VCaP (cell line): ENCODE data around the gene GRIP2.

ENCODE experiments used
- H3K27ac ChIP-seq: fragments of 450-650 bp; 2 replicates; pipeline ENCODE4 v1.5.1; 2017
- TF ChIP-seq, protein P1 (sequence below): fragments of 450-650 bp; conservative IDR thresholded peaks from 2 replicates; pipeline ENCODE4 v1.5.1; 2017; ENCODE audit warnings: mild to moderate bottlenecking, moderate library complexity

The GRIP2 gene

GRCh38 chr3:14513566-14514322 lies 26.4 kb downstream of the GRIP2 start:
- TF ChIP-seq, protein P1, sequence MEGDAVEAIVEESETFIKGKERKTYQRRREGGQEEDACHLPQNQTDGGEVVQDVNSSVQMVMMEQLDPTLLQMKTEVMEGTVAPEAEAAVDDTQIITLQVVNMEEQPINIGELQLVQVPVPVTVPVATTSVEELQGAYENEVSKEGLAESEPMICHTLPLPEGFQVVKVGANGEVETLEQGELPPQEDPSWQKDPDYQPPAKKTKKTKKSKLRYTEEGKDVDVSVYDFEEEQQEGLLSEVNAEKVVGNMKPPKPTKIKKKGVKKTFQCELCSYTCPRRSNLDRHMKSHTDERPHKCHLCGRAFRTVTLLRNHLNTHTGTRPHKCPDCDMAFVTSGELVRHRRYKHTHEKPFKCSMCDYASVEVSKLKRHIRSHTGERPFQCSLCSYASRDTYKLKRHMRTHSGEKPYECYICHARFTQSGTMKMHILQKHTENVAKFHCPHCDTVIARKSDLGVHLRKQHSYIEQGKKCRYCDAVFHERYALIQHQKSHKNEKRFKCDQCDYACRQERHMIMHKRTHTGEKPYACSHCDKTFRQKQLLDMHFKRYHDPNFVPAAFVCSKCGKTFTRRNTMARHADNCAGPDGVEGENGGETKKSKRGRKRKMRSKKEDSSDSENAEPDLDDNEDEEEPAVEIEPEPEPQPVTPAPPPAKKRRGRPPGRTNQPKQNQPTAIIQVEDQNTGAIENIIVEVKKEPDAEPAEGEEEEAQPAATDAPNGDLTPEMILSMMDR, result no peak
- no peak overlapping the region for H3K27ac ChIP-seq

GRCh38 chr3:14512942-14513327 lies 27.2 kb downstream of the GRIP2 start:
- TF ChIP-seq, protein P1, result no peak

DNA sequence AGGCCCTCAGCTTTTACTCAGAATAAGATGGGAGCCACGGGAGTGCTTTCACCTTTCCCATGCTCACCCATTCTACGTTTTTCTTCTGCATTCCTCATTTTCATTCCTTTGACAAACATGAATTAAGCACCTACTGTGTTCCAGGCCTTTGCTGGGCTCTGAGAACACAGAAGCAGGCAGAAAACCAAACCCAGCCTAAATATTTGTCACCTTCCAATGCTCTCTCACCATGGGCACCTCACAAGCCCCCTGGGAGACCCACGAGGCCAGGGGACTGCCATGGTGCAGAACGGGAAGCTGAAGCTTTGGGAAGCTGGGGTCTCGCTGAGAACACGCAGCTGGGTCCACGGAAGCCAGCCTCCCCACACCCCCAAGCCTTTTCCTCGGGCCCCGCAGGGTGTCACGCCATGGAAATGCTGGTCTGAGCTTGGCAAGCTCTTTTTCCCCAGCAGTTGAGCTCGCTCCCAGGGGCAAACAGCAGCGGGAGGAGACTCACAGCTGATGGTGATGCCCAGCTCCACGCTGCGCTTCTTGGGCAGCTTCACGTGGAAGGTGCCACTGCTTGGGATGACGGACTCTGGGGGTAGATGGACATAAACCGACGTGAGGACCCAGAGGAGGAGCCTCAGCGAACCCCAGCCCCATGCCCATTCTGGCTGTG lies 27.7 kb downstream of the GRIP2 start:
- TF ChIP-seq, protein P1, result no peak
- no peak overlapping the region for H3K27ac ChIP-seq

More at GRCh38 chr3:14512942-14513327, 27.2 kb downstream of the GRIP2 start:
- no peak overlapping the region for H3K27ac ChIP-seq

GRCh38 chr3:14511623-14512280 lies 28.4 kb downstream of the GRIP2 start:
- H3K27ac ChIP-seq, result no peak overlapping the region
- TF ChIP-seq, protein P1, result no peak

GRCh38 chr3:14510838-14511622 lies 29.1 kb downstream of the GRIP2 start:
- TF ChIP-seq, protein P1, result no peak
- no peak overlapping the region for H3K27ac ChIP-seq

GRCh38 chr3:14509796-14510100 lies 30.4 kb downstream of the GRIP2 start:
- H3K27ac ChIP-seq, result no peak overlapping the region; the same call in 1 of the 2 replicates
- TF ChIP-seq, protein P1, result no peak
